HK-2 (cell line): ENCODE results near the gene RNF208.

Experiments
- DNase-seq: peaks from one replicate; pipeline ENCODE4 v3.0.0-alpha.2; 2018; ENCODE audit not compliant: unreplicated experiment

Gene RNF208

GRCh38 chr9:137227853-137228505, 5.9 kb upstream of the RNF208 start:
- no peak for DNase-seq

- peak; percentile 84 for DNase-seq
Measured at GRCh38 chr9:137227054-137227852, 5.2 kb upstream of the RNF208 start, which contains the start of gene RNF224. Gene RNF224 (plus strand): TSS chr9:137227502. CDS start chr9:137228336, 834 bp downstream.

GRCh38 chr9:137226338-137227053, 4.5 kb upstream of the RNF208 start:
- DNase-seq = peak; percentile 74

- no peak for DNase-seq
Measured at GRCh38 chr9:137225699-137226331, 3.8 kb upstream of the RNF208 start.

GRCh38 chr9:137224830-137225694, 3.0 kb upstream of the RNF208 start, which contains the start of gene CYSRT1:
Gene CYSRT1 (plus strand): TSS chr9:137225174. CDS start chr9:137225622, 448 bp downstream.
- no peak for DNase-seq

- peak; percentile 98 for DNase-seq
Measured at GRCh38 chr9:137223078-137223970, 1.3 kb upstream of the RNF208 start.

GRCh38 chr9:137221506-137222111, 431 bp downstream of the RNF208 start:
- no peak for DNase-seq

GRCh38 chr9:137221095-137221505, 940 bp downstream of the RNF208 start:
- DNase-seq = no peak

GRCh38 chr9:137220317-137221094, 1.5 kb downstream of the RNF208 start:
- no peak for DNase-seq

- DNase-seq = no peak
Measured at GRCh38 chr9:137219757-137220316, 2.2 kb downstream of the RNF208 start.

- DNase-seq = peak; percentile 71
Measured at GRCh38 chr9:137218754-137219271, 3.2 kb downstream of the RNF208 start.

GRCh38 chr9:137218212-137218753, 3.8 kb downstream of the RNF208 start:
- no peak for DNase-seq

- peak; percentile 77 for DNase-seq
Measured at GRCh38 chr9:137217276-137218211, 4.5 kb downstream of the RNF208 start.

- DNase-seq = no peak
Measured at GRCh38 chr9:137216188-137216965, 5.7 kb downstream of the RNF208 start.

- no peak for DNase-seq
Measured at GRCh38 chr9:137215196-137215986, 6.6 kb downstream of the RNF208 start.
